GM10266 (cell line): Measurements from ENCODE around the gene MEOX2.

ENCODE experiments used
- DNase-seq: peaks from one replicate; pipeline ENCODE4 v3.0.0; 2012; ENCODE audit errors: extremely low spot score
- CTCF ChIP-seq: IDR thresholded peaks from 2 replicates; pipeline ENCODE4 v1.5.1; 2012; ENCODE audit warnings: mild to moderate bottlenecking, low read depth; ENCODE audit not compliant: control insufficient read depth, insufficient read depth; ENCODE audit errors: missing control alignments

Gene MEOX2

DNA sequence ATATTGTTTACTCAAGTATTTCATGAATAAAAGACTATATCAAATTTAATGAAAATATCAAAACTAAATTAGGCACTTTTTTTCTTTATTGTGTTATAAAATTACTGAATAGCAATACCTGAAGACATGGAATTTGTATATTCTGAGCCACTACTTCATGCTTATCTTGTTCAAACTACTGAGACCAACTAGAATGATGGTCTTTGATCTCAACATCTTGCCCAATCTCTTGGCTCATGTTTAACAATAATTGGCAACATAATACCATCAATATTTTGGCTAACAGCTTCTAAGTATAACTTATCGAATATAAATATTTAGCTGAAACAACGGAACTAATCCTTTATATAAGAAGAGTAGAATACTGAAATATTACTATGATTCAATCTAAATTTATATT, 68.2 kb downstream of the MEOX2 start:
- TF ChIP-seq CTCF = no peak
- no peak for DNase-seq

- DNase-seq = no peak
- no peak for TF ChIP-seq CTCF
These were observed 74.3 kb downstream of the MEOX2 start for GRCh38 chr7:15612205-15612604.

- no peak for TF ChIP-seq CTCF
- no peak for DNase-seq
These were observed 76.0 kb downstream of the MEOX2 start for GRCh38 chr7:15610503-15610902.

DNA sequence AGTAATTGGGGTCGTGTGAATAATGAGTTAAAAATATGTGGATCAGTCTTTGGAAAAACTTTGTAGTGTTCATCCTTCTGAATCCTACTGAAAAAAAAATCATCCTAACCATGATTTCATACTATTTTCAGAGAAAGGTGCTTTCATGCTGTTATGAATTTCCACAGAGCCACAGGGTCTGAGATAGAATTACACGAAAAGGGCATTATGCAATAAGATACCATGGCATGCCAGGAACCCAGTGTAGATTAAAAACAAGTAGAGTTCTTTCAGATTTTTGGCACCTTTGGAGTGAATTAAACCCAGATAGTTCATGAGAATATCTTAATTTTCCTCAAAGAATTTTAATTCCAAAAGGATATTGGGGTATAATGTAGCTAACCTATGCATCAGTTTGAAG, 77.2 kb downstream of the MEOX2 start:
- no peak for TF ChIP-seq CTCF
- no peak for DNase-seq

GRCh38 chr7:15607529-15608210, 78.8 kb downstream of the MEOX2 start:
- TF ChIP-seq CTCF = no peak
- DNase-seq = no peak

- TF ChIP-seq CTCF = no peak
- DNase-seq = no peak
These were observed 79.9 kb downstream of the MEOX2 start for GRCh38 chr7:15606561-15606960.

GRCh38 chr7:15604166-15604565, 82.3 kb downstream of the MEOX2 start:
- TF ChIP-seq CTCF = no peak
- no peak for DNase-seq
